NCI-H1105 treated with DMSO at 0.1 percent for 48 hours (cell line): ENCODE data around the gene TEX101.
"Not testable (repeated sequence)": the region's sequence is repeated elsewhere in the genome, so short reads cannot be mapped to it uniquely, and the experiment has no call there.

ENCODE experiments used
- DNase-seq: peaks from one replicate; lab custom pipeline; 2025; lab: John Stamatoyannopoulos, UW

The TEX101 gene

GRCh38 chr19:43414554-43414953 is at the start of gene TEX101:
Gene TEX101, plus strand, starts transcription at chr19:43414890. Its CDS starts 1,030 bp downstream, at chr19:43415920.
- DNase-seq, result no peak

- not testable (repeated sequence) for DNase-seq
Measured at GRCh38 chr19:43365677-43366076, 49.0 kb upstream of the TEX101 start.

- no peak for DNase-seq
Measured at GRCh38 chr19:43367822-43368221, 46.9 kb upstream of the TEX101 start.

- not testable (repeated sequence) for DNase-seq
Measured at GRCh38 chr19:43368897-43369296, 45.8 kb upstream of the TEX101 start.

- DNase-seq, result no peak
Measured at GRCh38 chr19:43371909-43372308, 42.8 kb upstream of the TEX101 start.

GRCh38 chr19:43372462-43372861 is 42.2 kb upstream of the TEX101 start:
- DNase-seq, result no peak

GRCh38 chr19:43377624-43378023 is 37.1 kb upstream of the TEX101 start:
- DNase-seq, result not testable (repeated sequence)

GRCh38 chr19:43380008-43380407 is 34.7 kb upstream of the TEX101 start:
- DNase-seq, result no peak

GRCh38 chr19:43380771-43381386 is 33.8 kb upstream of the TEX101 start:
- no peak for DNase-seq

GRCh38 chr19:43382586-43383216 is 32.0 kb upstream of the TEX101 start:
- DNase-seq, result not testable (repeated sequence)

- DNase-seq, result not testable (repeated sequence)
Measured at GRCh38 chr19:43383254-43383653, 31.4 kb upstream of the TEX101 start.

GRCh38 chr19:43383759-43384158 is 30.9 kb upstream of the TEX101 start:
- not testable (repeated sequence) for DNase-seq

- peak; percentile 95 for DNase-seq
Measured at GRCh38 chr19:43390903-43391551, 23.7 kb upstream of the TEX101 start.

- DNase-seq, result peak; percentile 62
Measured at GRCh38 chr19:43391552-43391935, 23.1 kb upstream of the TEX101 start.

GRCh38 chr19:43393501-43393900 is 21.2 kb upstream of the TEX101 start:
- DNase-seq, result not testable (repeated sequence)

- peak; percentile 8 for DNase-seq
Measured at GRCh38 chr19:43395561-43395960, 19.1 kb upstream of the TEX101 start.

- no peak for DNase-seq
Measured at GRCh38 chr19:43406297-43406696, 8.4 kb upstream of the TEX101 start.

- DNase-seq, result no peak
Measured at GRCh38 chr19:43407416-43408005, 7.2 kb upstream of the TEX101 start.

GRCh38 chr19:43408043-43408442 is 6.6 kb upstream of the TEX101 start:
- no peak for DNase-seq

- no peak for DNase-seq
Measured at GRCh38 chr19:43409415-43409814, 5.3 kb upstream of the TEX101 start.

- DNase-seq, result no peak
Measured at GRCh38 chr19:43412441-43412840, 2.2 kb upstream of the TEX101 start.

- DNase-seq, result no peak
Measured at GRCh38 chr19:43416951-43417623, 2.4 kb downstream of the TEX101 start.
